ENCODE data around the gene TRIP10.
"Not testable (repeated sequence)": the region's sequence is repeated elsewhere in the genome, so short reads cannot be mapped to it uniquely, and the experiment has no call there.

TRIP10 gene

GRCh38 chr19:6793973-6794372, 54.5 kb downstream of the TRIP10 start:
- no peak for DNase-seq (ENCODE audit: low read depth)
- in situ Hi-C loops (cut with HindIII; ENCODE audit: low sequenced_read_pairs) = no loop called here
- no peak overlapping the region for H3K4me3 ChIP-seq (ENCODE audit: low read depth, low read length)
- no peak for TF ChIP-seq CTCF (IDR thresholded peaks at IDR 0.05; ENCODE audit: low read depth, low read length, missing control alignments)

- in situ Hi-C loops (cut with HindIII; ENCODE audit: low sequenced_read_pairs) = no loop called here
- TF ChIP-seq CTCF (IDR thresholded peaks at IDR 0.05; ENCODE audit: low read depth, low read length, missing control alignments) = no peak
- no peak overlapping the region for H3K4me3 ChIP-seq (ENCODE audit: low read depth, low read length)
- no peak for DNase-seq (ENCODE audit: low read depth)
These were observed 55.4 kb downstream of the TRIP10 start for GRCh38 chr19:6794686-6795431.

- no peak for TF ChIP-seq CTCF (IDR thresholded peaks at IDR 0.05; ENCODE audit: low read depth, low read length, missing control alignments)
- no peak overlapping the region for H3K4me3 ChIP-seq (ENCODE audit: low read depth, low read length)
- in situ Hi-C loops (cut with HindIII; ENCODE audit: low sequenced_read_pairs) = no loop called here
- DNase-seq (ENCODE audit: low read depth) = no peak
These were observed 56.8 kb downstream of the TRIP10 start for GRCh38 chr19:6796278-6796677.

- TF ChIP-seq CTCF (IDR thresholded peaks at IDR 0.05; ENCODE audit: low read depth, low read length, missing control alignments) = no peak
- in situ Hi-C loops (cut with HindIII; ENCODE audit: low sequenced_read_pairs) = no loop called here
- no peak overlapping the region for H3K4me3 ChIP-seq (ENCODE audit: low read depth, low read length)
- DNase-seq (ENCODE audit: low read depth) = no peak
These were observed 58.2 kb downstream of the TRIP10 start for GRCh38 chr19:6797646-6798045.

- H3K4me3 ChIP-seq (ENCODE audit: low read depth, low read length); in situ Hi-C loops (cut with HindIII; ENCODE audit: low sequenced_read_pairs); DNase-seq (ENCODE audit: low read depth): not testable (repeated sequence)
These were observed 60.8 kb downstream of the TRIP10 start for GRCh38 chr19:6800160-6800790.

GRCh38 chr19:6800991-6801484, 61.6 kb downstream of the TRIP10 start:
- peak; percentile 2 for DNase-seq (ENCODE audit: low read depth)
- in situ Hi-C loops (cut with HindIII; ENCODE audit: low sequenced_read_pairs) = no loop called here
- no peak overlapping the region for H3K4me3 ChIP-seq (ENCODE audit: low read depth, low read length)

More at GRCh38 chr19:6800991-6801484, 61.6 kb downstream of the TRIP10 start:
- TF ChIP-seq CTCF (IDR thresholded peaks at IDR 0.05; ENCODE audit: low read depth, low read length, missing control alignments) = no peak

All from astrocyte of the cerebellum (primary cell).